HG03103 (cell line): ENCODE data around the gene NKAPD1.
A peak's percentile ranks its signal among the peaks of the same experiment; 100 is the strongest.
"Not testable (repeated sequence)": the region's sequence is repeated elsewhere in the genome, so short reads cannot be mapped to it uniquely, and the experiment has no call there.

Experiments
- ATAC-seq: cut with Tn5 transposase; IDR thresholded peaks from one replicate; pipeline ENCODE4 v1.9.1; 2021; ENCODE audit warnings: low read depth; ENCODE audit not compliant: unreplicated experiment

Gene NKAPD1, protein sequence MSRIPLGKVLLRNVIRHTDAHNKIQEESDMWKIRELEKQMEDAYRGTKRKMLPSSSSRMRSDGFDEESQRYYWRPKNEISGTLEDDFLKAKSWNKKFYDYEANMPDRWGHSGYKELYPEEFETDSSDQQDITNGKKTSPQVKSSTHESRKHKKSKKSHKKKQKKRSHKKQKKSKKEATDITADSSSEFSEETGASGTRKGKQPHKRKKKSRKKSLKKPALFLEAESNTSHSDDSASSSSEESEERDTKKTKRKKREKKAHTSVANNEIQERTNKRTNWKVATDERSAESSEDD

GRCh38 chr11:112073941-112074811 is at the start of gene NKAPD1, which contains the start of gene PIH1D2:
NKAPD1 (plus strand) TSS chr11:112074299; CDS start chr11:112075575, 1,276 bp downstream.
PIH1D2 (minus strand) TSS chr11:112074017; CDS start chr11:112073174, 843 bp downstream.
- ATAC-seq, result peak; percentile 77

GRCh38 chr11:112024773-112025678 is 49.1 kb upstream of the NKAPD1 start, which contains the start of gene DLAT:
DLAT (plus strand) TSS chr11:112025408; CDS start chr11:112025473, 65 bp downstream.
- ATAC-seq, result peak; percentile 55

- peak; percentile 3 for ATAC-seq
These were observed 48.4 kb upstream of the NKAPD1 start for GRCh38 chr11:112025707-112026106.

- not testable (repeated sequence) for ATAC-seq
These were observed 47.2 kb upstream of the NKAPD1 start for GRCh38 chr11:112026784-112027410.

- no peak for ATAC-seq
These were observed 44.6 kb upstream of the NKAPD1 start for GRCh38 chr11:112029460-112029859.

DNA sequence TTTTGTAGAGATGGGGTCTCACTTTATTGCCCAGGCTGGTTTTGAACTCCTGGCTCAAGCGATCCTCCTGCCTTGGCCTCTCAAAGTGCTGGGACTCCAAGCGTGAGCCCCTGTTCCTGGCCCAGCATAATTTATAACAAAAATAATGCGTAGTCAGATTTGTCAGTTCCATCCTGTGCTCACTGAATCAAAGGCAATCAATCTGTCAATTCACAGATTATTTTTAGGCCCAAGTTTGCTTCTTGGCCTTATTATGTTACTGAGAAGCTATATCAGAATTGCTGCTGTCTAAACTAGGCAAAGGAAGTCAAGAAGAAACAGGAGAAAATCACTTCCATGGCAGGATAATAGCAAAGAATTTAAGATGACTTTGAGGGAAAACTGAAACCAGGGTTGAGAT is 40.2 kb upstream of the NKAPD1 start:
- ATAC-seq, result no peak

DNA sequence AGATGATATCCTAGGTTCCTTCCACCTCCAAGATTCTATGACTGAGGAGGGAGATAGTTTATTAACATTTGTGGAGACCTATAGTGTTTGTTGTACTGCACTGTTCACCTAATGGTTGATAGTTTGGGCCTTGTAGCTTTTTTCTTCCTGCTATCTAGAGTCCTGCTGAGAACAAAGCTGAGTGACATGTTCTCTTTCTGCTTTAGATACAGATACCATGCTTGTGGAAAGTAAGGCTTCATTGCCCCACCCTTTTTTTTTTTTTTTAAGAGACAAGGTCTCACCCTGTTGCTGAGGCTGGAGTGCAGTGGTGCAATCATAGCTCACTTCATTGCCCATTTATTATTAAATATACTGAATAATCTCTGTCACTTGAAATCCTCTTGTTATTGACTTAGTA is 36.6 kb upstream of the NKAPD1 start:
- no peak for ATAC-seq

- no peak for ATAC-seq
These were observed 31.7 kb upstream of the NKAPD1 start for GRCh38 chr11:112042161-112042960.

GRCh38 chr11:112042961-112043304 is 31.2 kb upstream of the NKAPD1 start:
- no peak for ATAC-seq

GRCh38 chr11:112044961-112045360 is 29.1 kb upstream of the NKAPD1 start:
- no peak for ATAC-seq

- ATAC-seq, result not testable (repeated sequence)
These were observed 27.5 kb upstream of the NKAPD1 start for GRCh38 chr11:112046647-112047046.

- not testable (repeated sequence) for ATAC-seq
These were observed 25.8 kb upstream of the NKAPD1 start for GRCh38 chr11:112048256-112048655.

DNA sequence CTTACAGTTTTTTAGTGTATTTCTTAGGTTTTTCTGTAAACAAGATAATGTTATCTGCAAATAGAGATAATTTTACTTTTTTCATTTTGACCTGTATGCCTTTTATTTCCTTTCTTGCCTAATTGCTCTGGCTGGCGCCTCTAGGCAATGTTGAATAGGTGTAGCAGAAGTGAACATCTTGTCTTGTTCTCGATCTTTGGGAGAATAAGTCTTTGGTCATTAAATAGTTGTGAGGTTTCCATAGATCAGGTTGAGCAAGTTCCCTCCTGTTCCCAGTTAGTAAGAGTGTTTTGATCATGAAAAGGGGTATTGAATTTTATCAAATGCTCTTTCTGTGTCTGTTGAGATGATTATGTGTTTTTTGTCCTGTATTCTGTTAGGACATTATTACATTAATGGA is 24.3 kb upstream of the NKAPD1 start:
- ATAC-seq, result no peak

DNA sequence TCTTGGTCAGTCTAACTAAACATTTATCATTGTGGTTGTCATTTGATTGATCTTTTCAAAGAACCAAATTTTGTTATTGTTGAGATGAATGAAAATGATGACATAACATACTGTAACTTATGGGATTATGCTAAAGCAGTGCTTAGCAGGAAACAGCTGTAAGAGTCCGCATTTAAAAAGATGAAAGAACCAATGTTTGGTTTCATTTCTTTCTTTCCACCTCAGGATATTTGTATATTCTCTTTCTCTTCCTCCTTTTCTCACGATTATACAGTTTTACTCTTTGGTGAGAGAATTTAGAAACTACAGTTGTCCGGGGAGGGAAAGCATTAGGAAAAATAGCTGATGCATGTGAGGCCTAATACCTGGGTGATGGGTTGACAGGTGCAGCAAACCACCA is 23.4 kb upstream of the NKAPD1 start:
- ATAC-seq, result peak; percentile 59

GRCh38 chr11:112051768-112052167 is 22.3 kb upstream of the NKAPD1 start:
- ATAC-seq, result no peak

- no peak for ATAC-seq
These were observed 16.9 kb upstream of the NKAPD1 start for GRCh38 chr11:112057170-112057569.

DNA sequence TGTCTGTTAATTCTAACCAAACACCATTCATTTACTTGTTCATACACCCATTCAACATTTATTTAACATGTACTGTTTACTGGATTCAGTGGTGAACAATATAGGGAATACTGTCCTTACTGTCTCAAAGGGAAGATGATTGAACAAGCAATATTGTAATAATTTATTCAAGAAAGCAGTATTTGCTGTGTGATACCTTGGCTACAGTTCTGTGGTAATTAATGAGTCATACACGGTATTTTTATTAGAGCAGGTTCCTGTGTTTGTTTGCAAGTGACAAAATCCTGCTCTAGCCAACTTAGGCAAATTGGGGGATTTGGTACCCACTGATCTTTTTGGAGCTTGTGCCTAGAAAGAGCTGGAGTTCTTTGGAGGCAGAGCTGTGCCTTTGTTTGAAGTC is 16.0 kb upstream of the NKAPD1 start:
- no peak for ATAC-seq

DNA sequence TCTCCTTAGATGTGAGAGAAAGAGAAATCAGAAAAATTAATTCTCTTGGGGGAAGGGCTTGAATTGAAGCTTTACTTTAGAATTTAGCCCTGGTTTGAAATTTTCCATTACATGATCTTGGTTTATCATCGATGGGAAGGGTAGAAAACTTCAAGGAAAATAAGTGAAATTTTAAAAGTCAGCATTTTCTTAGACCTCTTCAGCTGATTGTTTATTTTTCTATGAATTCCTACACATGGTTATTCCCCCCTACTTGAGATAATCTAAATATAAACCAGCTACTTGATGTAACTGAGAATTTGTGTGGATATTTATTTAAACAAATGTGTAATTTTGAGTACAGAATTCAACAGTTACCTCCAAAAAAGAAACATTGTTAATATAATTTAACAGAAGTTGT is 11.2 kb upstream of the NKAPD1 start:
- no peak for ATAC-seq

DNA sequence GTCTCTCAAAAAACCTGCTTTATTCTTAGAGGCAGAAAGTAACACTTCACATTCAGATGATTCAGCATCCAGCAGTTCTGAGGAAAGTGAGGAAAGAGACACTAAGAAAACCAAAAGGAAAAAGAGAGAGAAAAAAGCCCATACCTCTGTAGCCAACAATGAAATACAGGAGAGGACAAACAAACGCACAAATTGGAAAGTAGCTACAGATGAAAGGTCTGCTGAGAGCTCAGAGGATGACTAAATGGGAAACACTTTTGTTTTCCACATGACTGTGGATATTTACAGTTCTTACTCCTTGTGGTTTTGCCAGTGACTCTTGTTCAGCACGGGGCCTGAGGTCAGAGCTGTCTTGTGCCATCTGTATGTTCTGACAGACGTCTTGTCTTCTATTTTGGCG is 8.6 kb downstream of the NKAPD1 start:
- no peak for ATAC-seq
